ENCODE measurements around the gene BTD.
A peak's percentile ranks its signal among the peaks of the same experiment; 100 is the strongest.
"Not testable (repeated sequence)": the region's sequence is repeated elsewhere in the genome, so short reads cannot be mapped to it uniquely, and the experiment has no call there.

Gene BTD

DNA sequence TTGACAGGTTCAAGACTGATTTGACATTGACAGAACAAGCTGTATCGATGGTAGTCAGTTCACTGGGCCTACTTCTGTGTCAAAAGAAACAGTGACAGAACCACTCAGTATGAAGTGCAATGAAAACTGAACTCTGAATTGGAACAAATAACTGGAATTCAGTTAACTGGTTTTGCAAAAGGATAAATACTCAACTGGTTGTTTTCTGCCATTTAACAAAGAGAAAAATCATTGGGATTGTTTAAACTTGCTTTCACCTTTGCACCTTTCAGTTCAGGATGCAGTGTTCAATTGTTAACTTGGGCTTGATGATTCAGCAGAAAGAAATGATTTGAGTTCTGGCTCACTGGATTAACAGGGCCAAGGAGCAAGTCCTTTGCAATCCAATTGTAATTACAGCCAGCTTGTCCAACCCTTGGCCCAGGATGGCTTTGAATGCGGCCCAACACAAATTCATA, 4.9 kb downstream of the BTD start:
- DNase-seq = no peak

DNA sequence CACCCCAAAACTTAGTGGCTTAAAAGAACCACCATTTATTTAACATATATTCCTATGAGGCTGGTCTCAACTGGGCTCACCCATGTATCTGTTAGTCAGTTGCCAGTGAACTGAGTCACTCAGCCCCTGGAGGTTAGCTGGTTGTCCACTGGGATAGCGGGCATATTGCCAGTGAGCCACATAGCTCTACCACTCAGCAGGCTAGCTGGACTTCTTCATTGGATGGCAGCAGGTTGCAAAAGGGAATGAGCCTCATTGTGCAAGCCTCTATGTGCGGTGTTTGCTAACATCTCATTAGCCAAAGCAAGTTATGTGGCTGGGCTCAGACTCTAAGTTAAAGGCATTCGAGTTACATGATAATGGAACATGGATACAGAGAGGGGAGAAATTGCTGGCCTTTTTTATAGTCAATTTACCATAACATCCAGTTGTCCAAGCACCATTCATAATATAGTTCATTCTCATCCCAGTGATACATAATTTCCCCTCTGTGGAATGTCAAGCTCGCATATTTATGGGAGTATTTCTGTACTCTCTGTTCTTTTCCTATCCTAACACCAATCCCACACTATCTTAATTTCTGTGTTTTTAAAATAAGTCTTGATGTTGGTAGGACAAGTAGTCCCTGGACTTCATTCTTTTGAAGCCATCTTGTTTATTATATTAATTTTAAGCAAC, 8.7 kb downstream of the BTD start:
- no peak for DNase-seq

DNA sequence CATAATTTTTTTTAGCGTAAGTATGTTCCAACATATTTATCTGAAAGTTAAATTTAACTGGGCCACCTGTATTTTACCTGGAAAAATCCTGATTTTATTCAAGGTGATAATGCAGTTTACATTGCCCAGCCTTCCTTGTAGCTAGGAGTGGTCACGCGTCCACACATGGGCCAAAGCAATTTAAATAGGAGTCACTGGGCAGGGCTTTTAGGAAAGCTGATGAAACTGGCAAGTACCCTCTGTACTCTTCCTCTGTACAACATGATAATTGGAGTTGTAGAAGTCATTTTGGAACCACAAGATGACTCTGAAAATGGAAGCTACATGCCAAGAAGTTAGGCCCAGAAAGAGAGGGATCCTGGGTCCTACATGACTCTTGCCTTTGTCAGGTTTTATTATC, 9.5 kb downstream of the BTD start:
- no peak for DNase-seq

DNA sequence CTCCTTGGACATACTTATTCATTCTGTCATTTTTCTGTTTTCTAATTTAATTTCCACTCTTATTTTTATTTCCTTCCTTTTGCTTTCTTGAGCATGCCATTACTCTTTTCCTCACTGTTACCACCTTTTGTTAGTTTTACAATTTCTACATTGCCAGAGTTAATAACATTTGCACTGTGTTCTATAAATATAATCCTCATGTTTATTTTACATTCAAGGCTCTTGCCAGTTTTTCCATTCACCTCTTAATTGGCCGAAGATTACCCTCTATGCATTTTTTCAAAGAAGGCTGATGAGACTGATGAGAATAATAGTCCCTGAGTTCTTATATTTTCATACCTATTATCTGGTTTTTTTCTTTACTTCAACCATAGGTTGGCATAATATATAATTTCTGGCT, 10.5 kb downstream of the BTD start:
- no peak for DNase-seq

DNA sequence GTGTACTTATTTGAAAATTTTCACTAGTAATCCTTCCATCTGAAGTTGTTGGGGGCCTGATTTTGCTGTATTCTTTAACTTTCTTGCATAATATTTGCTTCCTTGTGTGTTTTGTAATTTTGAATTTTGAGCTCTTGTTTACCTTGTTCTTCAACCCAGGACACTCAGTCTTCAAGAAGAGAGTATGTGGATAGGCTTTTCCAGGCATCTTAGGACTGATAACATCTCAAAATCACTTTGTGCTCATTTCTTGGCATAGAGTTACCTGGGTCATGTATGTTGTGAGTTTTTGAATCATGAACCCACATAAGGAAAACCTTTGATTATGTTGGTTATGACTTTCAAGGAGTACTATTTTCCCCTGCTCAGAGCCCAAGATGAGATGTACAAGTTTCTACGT, 13.4 kb downstream of the BTD start:
- no peak for DNase-seq

DNA sequence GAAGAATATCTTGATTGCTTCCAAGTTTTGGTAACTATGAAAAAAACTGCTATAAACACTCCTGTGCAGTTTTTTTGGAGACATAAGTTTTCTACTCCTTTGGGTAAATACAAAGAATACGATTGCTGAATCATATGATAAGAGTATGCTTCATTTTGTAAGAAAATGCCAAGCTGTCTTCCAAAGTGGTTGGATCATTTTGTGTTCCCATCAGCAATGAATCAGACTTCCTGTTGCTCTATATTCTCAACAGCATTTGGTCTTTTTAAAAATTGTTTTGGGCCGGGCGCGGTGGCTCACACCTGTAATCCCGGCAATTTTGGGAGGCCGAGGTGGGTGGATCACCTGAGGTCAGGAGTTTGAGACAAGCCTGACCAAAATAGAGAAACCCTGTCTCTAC, 14.5 kb downstream of the BTD start:
- no peak for DNase-seq

DNA sequence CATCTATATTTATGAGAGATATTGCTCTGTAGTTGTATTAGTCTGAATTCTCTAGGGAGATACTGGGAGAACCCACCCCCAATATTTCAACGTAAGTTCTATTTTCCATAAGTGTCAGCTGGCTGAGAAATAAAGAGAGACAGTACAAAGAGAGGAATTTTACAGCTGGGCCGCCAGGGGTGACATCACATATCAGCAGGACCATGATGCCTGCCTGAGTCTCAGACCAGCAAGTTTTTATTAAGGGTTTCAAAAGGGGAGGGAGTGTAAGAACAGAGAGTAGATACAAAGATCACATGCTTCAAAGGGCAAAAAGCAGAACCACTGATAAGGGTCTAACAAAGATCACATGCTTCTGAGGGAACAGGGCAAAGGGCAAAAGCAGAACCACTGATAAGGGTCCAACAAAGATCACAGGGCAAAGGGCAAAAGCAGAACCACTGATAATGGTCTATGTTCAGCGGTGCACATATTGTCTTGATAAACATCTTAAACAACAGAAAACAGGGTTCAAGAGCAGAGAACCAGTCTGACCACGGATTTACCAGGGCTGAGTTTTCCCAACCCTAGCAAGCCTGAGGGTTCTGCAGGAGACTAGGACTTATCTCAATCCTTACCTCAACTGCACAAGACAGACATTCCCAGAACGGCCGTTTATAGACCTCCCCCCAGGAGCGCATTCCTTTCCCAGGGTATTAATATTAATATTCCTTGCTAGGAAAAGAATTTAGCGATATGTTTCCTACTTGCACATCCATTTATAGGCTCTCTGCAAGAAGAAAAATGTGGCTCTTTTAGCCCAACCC, 18.3 kb downstream of the BTD start:
- not testable (repeated sequence) for DNase-seq

DNA sequence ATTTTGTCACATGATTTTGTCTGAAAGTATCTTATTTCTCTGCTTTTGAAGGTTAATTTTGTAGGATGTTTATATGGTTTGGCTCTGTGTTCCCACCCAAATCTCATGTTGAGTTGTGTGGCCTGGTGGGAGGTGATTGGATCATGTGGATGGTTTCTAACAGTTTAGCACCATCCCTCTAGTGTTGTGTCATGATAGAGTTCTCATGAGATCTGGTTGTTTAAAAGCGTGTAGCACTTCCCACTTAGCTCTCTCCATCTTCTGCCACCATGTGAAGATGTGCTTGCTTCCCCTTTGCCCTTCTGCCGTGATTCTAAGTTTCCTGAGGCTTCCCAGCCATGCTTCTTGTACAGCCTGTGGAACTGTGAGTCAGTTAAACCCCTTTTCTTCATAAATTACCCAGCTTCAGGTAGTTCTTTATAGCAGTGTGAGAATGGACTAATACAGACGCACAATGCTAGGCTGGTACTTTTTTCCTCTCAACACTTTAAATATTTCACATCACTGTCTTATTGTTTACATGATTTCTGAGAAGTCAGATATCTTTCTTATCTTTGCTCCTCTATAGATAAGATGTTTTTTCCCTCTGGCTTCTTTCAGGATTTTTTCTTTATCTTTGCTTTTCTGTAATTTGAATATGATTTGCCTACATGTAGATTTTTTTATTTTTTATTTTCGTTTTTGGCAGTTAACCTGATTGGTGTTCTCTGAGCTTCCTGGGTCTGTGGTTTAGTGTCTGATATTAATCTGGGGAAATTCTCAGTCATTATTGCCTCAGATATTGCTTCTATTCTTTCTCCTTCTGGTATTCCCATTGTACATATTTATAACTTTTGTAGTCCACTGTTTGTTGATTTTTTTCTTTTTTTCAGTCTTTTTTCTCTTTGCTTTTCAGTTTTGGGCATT, 22.2 kb downstream of the BTD start:
- no peak for DNase-seq

DNA sequence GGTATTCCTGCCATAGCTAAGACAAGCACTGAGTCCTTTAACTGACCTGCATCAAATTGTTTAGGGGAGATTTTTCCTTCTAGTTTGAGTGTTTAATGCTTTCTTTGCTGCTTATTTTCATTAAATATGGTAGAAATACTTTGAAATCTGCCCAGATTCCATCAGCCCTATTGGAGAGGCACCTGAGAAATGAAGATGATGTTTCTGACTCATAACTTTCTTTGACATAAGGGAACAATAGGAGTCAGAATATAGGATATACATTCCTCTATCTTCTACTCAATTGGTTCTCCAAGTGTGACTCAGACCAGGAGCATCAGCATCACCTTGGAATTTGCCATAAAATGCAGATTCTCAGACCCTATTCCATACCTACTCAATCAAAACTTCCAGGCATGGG, 27.4 kb downstream of the BTD start:
- no peak for DNase-seq

DNA sequence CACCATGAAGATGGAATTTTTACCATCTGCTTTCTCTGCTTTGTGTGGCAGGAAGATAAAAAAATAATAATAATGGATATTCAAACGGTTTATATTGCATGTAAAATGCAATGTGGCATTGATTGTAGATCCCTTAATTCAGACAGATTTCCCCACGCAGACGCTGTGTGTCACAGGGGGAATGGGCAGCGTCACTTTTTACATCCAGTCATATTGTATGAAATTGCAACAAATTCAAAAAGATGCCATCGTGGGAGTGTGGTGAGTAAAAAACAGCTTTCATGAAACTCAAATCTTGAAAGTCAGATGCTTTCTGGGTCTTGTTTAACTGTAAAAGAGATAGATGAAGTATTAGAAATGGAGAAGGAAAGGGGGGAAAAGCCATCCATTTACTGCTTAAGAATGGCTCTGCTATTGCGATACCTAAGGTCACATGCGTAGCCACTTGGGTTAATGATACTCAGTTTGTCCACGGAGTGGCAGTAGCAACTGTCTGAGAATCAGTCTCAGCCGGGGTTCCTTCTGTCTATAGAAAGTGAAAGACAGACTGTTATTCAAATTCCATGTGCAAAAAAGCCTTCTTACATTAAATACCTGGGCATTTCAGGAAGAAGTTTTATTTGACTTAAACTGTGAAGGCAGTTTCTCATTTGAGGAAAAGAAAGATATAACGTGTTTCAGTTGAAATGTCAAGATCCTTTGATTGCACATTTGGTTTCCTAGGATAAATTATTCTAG, 28.5 kb downstream of the BTD start:
- DNase-seq = peak; percentile 67

DNA sequence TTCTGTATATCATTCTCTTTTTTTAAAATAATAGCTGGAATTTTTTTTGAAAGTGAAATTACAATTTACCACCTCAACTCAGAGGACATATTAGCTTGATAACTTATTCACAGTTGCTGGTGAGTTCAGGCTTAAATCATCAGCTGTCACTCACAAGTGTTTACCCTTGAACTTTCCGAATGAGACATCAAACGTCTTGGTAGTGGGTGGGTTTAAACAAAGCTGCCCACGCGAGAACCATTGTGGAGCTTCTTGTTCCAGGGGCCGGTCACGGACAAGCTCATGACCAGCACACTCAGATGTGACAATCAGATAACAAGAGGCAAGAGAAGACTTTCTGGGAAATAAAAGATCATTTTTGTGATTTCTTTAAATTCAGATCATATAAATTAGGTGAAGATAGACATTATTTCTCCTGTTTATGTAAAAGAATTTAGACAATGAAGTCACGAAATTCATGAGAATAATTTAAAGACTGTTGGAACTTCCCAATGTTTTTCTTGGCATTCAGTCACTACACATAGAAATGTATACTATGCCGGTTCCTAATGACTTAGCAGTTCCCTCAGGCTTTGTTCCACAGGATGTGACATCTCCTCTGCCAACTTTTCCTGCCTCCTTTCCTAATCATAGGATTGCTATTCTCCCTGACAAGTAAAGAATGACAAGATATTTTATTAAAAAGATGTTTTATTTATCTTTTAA, 29.3 kb downstream of the BTD start:
- peak; percentile 9 for DNase-seq

DNA sequence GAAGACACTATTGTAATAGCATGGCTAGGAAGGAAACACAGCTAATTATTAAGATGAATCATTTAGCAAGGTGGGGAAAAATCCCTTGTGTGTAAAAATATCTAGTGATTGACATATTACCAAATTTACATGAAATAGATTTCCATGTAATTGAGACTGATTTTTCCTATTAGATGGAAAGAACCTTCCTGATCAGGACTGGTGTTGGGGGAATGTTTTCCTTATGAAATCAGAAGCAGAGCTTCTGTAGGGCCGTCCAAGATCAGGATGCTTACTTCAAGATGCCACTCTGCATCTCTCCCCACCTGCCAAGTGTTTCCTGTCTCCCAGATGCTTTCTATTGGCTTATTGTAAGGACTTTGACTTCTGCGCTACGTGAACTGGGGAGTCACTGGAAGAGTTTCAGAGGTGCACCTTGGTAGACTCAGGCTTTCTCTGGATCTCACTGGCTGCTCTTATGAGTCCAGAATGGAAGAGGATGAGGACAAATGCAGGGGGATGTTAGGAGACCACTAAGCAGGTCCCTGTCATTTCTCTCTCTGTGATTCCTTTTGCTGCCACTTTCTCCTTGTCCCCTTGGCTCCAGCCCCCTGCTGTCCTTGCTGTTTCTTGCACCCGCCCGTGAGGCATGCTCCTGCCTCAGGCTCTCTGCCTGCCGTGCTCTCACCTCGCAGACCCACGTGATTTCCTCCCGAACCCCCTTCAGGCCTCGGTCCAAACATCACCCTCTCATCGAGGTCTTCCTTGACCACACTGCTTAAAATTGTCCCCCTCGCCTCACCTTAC, 30.1 kb downstream of the BTD start:
- no peak for DNase-seq

DNA sequence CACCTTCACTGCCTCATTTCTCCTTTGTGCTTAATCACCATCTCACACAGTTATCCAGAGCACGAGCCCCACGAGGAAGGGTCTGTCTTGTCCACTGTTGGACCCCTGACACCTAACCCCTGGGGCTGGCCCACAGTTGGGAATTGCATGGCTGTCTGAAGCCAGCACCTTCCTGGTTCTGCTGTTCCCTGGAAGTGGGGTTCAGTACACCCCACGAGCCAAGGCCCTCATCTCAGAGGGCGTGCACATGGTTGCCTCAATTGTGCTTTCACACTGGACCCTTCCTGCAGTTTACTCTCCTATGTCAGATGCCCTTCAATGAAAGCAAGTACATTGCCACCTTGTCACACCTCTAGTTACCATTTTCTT, 30.7 kb downstream of the BTD start:
- DNase-seq = no peak

DNA sequence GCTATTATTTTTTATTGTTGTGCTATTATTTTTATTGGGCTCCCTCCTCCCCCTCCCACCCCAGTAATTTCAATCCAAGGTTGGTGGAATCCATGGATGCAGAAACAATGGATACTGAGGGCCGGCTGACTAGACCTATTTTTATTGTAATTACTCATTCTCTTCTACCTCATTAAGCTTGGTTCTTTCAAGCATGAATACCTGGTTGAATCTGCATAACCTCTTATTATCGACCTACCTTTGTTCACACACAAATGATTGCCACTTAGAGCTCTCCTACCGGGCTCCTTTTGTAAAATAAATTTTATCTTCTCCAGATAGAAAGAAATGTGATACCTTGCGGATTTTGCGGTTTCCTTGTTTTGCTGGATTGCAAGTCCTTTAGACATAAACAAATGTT, 31.6 kb downstream of the BTD start:
- DNase-seq = no peak

DNA sequence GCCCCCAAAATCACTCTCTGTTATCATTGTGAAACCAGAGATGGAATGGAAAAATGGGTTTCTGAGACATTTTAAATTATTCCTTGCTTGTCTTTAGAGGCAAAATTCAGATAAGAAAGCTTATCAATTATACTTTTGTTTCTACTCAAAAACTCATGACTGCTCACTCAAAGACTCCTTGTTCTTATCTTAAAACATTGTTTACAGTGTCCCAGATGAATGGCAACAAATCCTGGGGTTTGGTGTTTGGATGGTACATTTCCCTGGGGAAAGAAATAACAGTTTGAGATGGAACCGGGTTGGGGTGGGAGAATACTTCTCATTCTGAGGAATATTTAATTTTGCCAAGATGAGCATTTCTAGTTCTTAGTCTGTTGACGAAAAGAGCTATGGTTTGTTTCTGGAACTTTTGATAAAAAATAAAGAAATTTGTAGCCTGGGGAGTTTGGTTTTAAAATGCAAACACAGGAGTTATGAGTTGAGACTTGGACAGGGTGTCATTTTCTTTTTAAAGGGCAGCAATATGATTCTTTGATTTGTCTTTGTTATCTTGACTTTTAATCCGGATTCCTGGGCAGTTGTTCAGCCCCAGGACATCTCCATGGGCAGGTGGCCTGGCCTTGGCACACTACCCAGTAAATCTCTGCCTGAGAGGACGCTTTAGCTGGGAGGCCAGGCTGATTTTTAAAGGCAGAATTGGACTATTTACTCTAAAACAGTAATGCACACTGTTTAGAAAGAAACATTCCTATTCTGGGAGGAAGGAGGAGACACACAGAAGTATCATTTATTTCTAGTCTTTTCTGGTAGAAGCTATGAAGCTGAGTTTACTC, 32.4 kb downstream of the BTD start:
- no peak for DNase-seq

DNA sequence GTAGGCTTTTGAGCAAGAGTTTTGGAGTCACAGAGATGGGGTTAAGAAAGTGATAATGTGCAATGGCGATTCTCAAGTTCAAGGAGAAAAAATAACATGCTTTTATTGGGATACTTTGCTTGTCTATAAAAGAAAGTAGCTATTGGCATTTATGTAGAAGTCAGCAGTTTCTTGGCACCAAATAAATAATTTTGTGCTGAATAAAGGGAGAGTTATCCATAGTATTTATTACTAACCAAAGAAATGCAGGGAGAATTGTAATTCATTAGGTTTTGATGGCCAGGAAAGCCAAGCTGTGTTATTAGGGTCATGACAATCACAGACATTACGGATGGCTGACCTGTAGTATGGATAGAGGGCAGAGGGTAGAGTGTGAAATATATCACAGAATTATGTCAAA, 33.1 kb downstream of the BTD start:
- no peak for DNase-seq

DNA sequence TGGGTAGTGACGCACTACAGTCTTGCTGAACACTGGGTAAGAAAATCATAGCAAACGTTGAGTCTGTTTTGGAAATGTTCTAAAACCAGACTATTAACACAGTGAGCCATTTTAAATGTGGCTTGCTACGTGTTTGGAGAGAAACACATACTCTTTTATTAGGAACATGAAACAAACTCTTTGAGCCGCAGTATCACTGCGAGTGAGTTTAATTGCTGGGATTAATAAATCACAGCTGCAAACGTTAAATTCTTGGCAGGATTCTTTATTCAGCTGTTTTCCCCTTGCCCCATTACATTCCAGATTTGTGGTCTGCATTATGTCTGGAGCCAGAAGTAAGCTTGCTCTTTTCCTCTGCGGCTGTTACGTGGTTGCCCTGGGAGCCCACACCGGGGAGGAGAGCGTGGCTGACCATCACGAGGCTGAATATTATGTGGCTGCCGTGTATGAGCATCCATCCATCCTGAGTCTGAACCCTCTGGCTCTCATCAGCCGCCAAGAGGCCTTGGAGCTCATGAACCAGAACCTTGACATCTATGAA, 33.6 kb downstream of the BTD start:
- no peak for DNase-seq

DNA sequence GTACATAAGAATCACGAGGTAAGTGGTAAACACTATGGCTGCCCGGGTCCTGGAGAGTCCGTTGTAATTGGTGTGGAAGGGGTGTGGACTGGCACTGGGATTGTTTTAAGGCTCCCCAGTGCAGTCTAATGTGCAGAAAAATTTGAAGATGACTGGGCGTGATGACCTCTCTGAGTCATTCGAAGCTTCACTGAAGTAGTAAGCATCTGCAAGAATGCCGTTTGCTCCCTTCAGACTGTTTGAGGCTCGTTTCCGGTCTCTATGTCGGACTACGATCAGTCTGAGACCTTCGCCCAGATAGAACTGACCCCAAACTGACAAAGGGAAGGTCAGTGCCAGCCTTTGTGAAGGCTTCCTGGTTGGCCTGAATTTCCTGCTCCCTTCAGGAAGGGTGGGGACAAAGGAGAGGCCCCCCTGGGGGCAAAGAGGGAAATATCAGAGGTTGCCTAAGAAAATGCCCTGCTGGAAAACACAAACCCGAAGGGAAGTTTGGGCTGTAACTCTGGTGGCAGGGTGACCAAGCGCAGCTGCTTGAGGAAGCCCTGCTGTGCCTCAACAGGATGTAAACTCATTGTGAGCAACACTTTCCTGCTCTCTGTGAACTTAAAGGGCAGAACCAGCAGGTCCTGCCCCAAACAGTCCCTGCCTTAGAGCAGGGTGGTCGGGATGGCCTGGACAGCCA, 34.6 kb downstream of the BTD start:
- DNase-seq = no peak

DNA sequence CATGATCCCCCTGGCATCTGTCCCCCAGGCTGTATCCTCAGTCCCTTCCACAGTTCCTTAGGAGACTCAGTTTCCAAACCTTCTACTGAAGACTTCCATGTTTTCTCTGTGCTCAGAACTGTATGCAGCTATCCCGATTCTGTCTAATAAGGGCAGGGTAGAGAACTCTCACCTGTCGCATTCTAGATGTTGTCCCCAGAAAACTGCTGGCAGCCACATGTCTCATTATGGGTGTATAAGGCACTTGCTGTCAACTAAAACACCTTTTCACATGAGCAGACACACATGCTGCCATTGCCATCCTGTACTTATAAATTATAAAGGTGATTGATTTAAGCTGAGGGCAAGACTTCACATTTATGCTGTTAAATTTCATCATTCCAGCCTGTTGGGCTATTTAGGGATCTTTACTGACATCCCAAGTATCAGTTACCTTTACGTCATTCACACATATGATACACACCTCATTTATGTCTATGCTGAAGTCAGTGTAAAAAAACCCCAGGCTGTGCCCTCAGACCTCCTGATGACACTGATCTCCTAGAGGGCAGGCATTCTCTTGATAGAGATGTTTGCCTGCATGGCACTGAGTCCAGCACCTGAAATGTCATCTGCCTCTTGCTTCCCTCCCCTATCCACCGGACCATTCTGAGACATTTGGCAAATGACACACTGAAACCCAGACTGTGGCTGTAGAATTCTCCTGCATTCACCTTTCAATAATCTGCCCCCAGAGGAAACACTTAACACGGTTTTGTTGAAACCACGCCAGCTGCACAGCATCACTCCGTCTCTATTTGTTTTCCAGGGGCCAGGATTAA, 35.8 kb downstream of the BTD start:
- peak; percentile 20 for DNase-seq

All from DMS53 (cell line).